NCI-H2107 treated with DMSO at 0.1 percent for 48 hours (cell line): ENCODE results near the gene CEBPZOS.
"Not testable (repeated sequence)": the region's sequence is repeated elsewhere in the genome, so short reads cannot be mapped to it uniquely, and the experiment has no call there.

ENCODE experiments used
- DNase-seq: peaks from one replicate; lab custom pipeline; 2025; ENCODE audit not compliant: unreplicated experiment; lab: John Stamatoyannopoulos, UW

Gene CEBPZOS

DNA sequence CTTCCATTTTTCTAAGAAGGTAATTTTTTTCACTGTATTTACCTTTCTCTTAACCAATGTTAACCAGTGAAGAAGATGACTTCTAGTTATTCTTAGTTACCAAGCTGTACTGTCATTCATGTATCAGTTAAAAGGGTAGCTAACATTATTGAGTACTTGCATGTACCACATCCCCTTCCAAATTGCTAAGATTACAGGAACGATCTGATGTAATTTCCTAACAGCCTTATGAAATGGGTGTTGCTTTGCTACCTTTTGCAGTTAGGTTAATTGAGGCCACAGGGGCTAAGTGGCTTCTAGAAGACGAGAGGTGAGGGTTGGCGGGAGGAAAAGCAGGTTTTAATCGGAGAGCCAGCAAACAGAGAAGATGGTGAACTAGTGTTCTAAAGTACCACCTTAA is 6.0 kb upstream of the CEBPZOS start:
- DNase-seq, result no peak

DNA sequence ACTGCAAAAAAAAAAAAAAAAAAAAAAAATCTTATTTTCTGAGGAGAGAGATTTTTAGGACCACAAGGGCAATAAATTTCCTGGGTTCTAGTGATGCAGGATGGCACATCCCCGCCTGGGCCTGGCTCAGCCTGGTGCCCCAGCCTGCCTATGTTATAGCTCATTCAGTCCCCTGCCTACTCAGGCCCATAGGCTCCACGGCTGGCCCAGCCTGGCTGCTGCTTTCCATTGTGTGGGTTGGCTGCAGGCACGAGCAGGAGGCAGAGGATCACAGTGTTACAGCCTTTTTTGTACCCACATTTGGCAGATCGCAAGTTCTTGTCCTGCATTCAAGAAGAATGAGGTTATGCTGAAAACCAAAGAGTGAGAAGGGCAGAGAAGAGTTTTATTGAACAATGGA is 5.0 kb upstream of the CEBPZOS start:
- no peak for DNase-seq

DNA sequence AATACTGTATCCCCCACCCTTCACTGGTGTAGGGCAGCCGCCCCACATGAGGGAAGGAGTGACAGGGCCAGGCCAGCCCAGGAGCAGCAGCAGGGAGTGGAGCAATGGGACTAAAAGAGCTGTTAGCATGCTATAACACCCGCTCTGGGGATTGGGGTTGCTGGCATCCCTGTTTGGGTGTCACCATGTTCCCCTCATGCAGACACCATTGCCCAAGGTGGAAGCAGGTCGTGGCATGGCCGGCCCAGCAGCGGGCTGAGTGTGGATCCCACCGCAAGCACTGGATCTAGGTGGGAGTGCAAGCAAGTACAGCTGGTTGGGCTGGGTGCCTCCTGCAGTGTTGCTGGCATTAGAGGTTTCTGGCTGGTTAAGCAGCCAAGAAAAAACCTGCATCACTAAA is 4.5 kb upstream of the CEBPZOS start:
- DNase-seq, result no peak

DNA sequence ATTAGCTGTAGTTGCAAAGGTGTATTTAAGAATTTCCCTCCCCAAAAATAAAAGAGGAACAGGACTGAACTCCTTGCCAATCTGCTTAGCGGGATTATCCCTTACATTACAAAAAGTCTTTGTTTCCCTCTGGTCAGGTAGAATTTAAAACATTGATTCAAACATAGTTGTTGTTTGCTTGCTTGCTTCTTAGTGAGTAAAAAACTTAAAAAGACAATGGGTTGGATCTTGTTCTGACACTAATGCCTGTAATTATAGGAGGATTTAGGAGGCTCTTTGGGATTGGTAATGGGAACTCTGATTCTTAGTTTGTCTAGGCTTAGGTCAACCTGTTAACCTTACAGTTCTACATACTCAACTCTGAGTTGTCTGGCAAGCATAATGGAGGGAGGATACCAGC is 3.7 kb upstream of the CEBPZOS start:
- no peak for DNase-seq

DNA sequence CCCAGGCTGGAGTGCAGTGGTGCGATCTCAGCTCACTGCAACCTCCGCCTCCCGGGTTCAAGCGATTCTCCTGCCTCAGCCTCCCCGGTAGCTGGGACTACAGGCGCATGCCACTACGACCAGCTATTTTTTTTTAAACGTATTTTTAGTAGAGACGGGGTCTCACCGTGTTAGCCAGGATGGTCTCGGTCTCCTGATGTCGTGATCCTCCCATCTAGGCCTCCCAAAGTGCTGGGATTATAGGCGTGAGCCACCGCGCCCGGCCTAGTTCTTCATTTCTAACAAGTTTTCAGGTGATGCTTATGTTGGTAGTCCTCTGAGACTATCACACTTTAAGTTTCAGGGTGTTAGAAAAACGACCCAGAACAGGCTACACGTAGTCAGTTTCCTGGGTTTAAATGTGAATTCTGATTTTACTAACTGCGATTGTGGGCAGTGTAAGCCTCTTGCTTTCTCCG is 405 bp upstream of the CEBPZOS start:
- not testable (repeated sequence) for DNase-seq

DNA sequence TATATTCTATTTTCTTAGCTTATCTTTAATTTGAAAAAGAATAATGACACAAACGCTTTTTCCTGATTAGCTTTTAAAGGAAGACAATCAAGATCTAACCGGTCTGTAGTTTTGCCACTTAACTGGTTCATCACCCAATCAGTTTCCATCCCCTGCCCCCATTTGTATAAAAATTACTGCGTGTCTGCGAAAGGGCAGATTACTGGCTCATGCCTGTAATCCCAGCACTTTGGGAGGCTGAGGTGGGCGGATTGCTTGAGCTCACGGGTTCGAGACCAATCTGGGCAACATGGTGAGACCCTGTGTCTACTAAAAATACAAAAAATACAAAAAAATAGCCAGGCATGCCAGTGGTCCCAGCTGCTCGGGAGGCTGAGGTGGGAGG is 2.4 kb downstream of the CEBPZOS start:
- DNase-seq, result no peak

DNA sequence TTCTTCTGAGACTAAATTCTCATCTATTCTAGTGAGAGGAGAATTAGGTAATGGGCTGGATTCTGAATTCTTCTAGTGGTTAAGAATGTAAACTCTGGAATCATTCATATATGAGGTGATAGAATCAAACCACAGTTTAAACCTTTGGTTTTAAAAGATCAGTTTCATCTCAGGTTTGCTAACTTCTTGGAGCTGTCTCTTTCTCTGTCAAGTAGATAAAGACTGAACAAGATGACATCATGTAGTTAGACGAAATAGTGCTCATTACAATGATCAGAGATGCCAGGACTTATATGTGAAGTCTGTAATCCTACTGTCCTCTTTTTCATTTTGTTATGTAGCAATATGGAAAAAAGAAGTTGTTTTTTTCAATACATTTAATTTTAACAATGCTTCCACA is 4.9 kb downstream of the CEBPZOS start:
- DNase-seq, result no peak

DNA sequence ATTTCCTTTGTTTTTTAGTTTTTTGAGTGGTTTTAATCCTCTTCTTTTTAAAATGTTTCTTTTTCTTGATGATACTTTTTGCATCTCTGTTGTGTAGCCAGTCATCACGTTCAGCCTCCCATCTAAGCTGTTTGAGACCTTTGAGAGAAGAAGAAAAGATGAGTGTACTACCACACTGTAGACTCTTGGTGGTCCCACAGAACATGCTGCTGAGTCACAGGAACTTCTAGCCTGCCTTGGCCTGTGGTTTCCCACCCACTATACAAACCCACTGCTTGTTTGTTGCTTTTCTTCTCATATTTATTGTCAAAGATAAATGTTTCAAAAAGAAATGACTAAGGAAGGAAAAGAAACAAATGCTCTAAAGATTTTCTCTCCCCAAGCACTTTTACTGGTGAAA is 5.5 kb downstream of the CEBPZOS start:
- DNase-seq, result no peak

DNA sequence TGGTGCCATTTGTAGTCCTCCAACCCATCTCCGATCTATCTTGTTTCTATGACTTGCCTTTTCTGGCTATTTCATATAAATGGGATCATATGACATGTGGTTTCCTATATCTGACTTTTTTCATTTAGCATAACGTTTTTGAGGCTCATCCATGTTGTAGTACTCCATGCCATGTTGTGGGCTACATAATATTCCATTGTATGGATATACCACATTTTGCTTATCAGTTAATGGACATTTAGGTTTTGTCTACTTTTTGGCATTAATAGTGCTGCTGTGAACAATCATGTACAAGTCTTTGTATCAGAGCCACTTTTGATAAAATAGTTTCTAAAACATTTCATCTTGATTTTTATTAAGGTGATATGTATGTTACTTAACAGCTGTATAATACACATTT is 7.4 kb downstream of the CEBPZOS start:
- DNase-seq, result no peak

DNA sequence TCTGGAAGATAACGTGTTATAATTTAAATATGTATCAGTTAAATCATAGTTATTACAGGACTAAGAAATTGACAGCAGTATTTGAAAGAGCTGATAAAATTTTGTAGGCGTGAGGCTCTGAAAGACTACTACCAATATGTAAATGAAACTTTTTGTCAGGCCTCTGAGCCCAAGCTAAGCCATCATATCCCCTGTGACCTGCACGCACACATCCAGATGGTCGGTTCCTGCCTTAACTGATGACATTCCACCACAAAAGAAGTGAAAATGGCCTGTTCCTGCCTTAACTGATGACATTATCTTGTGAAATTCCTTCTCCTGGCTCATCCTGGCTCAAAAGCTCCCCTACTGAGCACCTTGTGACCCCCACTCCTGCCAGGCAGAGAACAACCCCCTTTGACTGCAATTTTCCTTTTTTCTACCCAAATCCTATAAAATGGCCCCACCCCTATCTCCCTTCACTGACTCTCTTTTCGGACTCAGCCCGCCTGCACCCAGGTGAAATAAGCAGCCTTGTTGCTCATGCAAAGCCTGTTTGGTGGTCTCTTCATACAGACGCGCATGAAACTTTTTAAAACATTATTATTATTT is 8.9 kb downstream of the CEBPZOS start:
- not testable (repeated sequence) for DNase-seq

DNA sequence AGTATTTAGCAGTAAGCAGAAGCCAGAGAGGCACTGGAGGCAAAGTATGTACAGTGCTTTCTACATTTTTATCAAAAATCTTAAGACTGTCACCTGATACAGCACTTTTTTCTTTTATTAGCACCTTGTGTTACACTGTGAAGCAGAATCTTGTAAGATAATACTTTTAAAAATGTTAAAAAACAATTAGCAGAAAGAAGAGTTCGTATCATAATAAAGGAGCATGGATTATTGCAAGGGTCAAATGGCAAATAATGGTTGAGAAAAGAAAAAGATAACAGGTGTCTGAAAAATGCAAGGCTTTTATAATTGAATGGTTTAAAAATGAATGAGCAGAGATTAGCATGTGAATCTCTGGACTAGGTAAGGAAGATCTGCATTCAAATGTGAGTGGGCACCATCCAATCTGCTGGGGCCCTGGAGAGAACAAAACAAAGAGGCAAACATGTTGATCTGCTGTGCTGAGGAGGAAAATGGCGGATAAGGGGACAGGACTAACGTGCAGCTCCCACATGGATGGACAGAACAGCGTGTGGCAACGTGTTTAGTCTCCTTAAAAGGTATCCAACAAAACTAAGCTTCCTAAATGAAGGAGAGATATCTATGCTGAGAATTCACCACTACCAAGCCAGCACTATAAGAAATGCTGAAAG is 9.5 kb downstream of the CEBPZOS start:
- no peak for DNase-seq

DNA sequence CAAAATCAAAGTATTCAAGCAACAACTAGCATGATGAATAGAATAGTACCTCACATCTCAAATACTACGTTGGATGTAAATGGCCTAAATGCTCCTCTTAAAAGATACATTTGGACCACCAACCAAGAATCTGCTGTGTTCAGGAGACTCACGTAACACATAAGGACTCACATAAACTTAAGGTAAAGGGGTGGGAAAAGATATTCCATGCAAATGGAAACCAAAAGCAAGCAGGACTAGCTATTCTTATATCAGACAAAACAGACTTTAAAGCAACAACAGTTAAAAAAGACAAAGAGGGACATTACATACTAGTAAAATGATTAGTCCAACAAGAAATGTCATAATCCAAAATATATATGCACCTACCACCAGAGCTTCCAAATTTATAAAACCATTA is 10.5 kb downstream of the CEBPZOS start:
- not testable (repeated sequence) for DNase-seq

DNA sequence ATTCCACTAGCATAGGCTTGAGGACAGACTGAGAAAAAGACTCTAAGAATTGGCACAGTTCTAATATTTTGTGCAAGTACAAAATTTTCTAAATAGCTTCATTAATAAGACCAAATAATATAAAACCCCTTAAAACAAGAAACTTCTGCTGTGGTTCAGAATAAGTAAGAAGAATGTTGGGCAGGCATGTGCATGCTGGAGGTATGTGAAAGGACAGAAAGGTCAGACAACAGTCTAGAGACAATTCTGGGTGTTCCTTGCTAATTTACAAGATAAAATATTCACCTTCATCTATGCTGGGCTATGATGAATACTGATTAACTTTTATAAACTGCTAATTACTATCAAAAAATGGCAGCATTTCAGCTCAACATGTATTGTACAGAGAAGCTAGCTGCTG is 14.9 kb downstream of the CEBPZOS start:
- no peak for DNase-seq

DNA sequence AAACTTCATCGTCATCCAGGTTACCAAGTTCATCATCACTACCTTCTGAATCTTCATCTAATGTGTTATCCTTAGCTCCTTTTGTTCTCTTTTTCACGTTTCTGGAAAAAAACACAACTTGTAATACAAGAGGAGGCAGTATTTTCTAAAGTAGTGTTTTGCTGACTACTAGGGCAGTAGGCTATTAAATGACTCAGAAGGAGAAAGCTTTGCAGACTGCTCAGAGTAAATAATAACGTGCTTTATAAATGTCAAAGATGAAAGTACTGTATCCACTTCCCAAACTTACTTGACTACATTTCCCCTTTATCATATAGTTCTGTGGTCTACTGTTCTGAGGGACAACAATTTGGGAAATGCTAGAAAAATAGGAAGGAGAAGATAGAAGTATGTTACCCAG is 15.6 kb downstream of the CEBPZOS start:
- no peak for DNase-seq

DNA sequence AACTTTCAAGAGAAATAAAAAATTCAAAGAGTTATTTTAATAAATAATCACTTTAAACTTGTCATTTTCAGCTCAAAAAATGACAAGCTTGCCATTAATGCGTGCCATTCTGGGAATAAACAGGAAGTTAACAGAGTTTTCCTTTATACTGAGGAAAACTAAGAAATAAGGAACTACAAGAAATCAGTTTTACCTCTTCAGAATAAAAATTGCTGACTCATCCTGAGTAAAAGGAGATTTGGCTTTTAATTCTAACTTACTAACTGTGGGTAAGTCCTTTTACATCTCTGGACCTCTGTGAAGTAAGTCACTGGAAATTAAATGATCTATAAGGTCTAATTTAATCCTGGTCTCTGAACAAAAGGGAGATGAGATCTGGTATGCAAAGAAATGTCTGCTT is 19.0 kb downstream of the CEBPZOS start:
- DNase-seq, result no peak

DNA sequence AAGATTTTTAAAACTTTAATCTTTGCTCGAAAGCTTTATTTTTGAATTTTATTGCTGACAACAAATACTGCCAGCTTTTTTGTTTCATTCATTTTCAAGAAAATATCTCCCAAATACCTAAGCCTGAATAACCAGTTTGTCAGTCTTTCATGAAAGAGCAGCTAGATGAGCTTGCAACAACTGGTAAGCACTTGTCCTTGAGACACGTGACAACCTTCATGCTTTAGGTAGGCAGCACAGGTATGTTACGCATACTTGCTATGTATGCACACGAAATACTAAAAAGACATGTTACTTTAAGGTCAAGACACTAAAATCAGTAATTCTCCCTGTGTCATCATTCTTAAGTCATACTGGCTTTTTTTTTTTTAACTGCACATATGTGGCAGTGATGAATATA is 22.8 kb downstream of the CEBPZOS start:
- DNase-seq, result no peak

DNA sequence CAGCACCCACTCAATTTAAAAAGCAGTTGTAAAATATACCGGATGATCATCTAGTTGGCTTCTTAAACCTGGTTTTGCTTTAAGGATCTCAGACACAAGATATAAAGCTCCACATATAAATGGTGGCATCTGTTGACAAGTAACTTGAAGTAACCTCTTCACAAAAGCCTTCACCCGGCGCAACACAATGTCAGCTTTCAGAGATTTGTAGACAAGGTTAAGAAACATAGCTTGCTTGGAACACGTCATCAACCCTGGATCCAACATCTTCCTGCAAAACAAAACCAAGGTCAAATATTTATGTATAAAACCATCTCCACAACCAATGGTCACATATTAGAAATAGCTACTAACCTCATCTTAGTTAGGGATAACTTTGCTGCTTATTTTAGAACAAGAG is 26.8 kb downstream of the CEBPZOS start:
- no peak for DNase-seq

DNA sequence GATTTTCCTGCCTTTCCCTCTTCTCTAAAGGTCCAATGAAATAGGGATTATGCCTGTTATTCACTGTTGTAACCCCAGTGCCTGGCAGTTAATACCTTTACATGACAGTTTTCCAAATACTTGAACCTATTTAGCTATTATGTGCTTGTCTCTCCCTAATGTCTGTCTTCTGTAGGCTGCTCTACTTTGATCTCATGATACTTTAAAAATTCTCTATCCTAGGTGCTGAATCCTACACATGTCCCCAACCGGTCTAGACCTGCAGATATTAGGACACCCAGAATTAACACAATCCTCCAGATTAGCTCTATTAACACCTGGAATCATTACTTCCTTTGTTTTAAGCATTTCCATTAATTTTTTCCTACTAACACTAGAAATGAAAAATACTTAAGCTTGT is 27.8 kb downstream of the CEBPZOS start:
- DNase-seq, result no peak

DNA sequence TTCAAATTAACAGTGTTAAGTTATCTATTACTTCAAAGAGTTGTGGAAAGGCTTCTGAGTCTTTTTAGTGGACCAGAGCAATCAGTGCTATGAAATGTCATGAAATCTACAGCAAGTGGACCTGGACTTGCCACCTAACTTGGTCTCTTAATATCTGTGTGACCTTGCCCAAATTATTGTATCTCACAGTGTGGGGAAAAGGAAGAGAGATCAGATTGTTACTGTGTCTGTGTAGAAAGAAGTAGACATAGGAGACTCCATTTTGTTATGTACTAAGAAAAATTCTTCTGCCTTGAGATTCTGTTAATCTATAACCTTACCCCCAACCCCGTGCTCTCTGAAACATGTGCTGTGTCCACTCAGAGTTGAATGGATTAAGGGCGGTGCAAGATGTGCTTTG is 28.8 kb downstream of the CEBPZOS start:
- not testable (repeated sequence) for DNase-seq

DNA sequence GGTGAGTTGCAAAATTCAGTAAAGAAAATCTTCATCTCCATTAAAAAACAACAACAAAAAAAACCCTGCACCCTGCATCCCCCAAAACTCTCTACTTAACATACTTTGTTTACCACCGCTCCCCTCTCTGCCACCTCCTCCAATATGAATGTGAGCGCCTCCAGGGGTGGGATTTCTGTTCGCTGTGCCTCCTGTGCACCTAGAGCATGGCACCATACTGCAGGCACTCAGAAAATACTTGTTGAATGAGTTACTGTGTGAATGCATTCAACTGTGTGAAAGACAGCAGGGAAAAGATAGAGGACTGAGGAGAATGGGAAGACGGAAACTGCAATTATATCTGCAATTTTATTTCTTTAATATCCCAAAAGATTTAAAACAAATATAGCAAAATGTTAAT is 30.6 kb downstream of the CEBPZOS start:
- DNase-seq, result no peak

DNA sequence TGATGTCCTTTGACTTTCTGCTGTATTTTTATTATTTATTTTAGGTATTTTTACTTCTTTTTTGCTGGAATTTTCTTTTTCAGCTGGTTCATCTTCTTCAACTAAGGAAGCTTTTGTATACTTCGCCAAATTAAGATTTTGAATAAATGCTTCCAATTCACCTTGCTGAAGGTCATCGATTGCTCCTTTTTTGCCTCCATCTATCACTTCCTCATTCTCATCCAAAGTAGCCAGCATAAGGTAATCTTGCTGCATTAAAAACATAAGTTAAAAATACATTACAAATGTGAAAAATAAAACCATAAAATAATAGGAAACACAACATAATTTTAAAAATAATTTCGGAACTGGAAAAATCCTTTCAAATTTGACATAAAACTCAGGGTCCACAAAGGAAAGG is 32.5 kb downstream of the CEBPZOS start:
- no peak for DNase-seq

DNA sequence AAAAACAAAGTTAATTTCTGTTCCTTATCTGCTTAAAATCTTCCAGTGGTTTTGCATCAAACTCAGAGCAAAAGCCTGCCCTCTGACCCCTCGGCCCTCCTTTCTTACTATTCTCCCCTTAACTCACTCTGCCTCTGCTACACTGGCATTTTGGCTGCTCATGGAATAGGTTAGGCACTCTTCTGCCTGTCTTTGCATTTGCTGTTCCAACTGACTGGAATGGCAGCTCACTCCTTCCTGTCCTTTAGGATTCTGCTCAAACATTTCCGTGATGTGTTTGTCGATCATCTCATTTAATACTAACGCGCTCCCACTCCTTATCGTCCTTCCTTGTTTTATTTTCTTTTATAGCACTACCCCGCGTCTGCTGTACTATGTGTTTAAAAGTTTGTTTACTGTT is 34.3 kb downstream of the CEBPZOS start:
- DNase-seq, result peak; percentile 2
